ENCODE results near the gene LTBP3.
A peak's percentile ranks its signal among the peaks of the same experiment; 100 is the strongest.

The LTBP3 gene

GRCh38 chr11:65558002-65558929, at the start of gene LTBP3:
TSS of gene LTBP3 (minus strand) at chr11:65558359. CDS start at chr11:65557959, 400 bp downstream.
- peak; percentile 92 for DNase-seq

GRCh38 chr11:65606876-65607613, 48.9 kb upstream of the LTBP3 start:
- peak; percentile 96 for DNase-seq

- no peak for DNase-seq
Observed at GRCh38 chr11:65604258-65604657, 46.1 kb upstream of the LTBP3 start.

- DNase-seq = no peak
Observed at GRCh38 chr11:65599955-65600246, 41.7 kb upstream of the LTBP3 start.

- DNase-seq = no peak
Observed at GRCh38 chr11:65599216-65599954, 41.2 kb upstream of the LTBP3 start.

- no peak for DNase-seq
Observed at GRCh38 chr11:65598258-65598699, 40.1 kb upstream of the LTBP3 start.

- no peak for DNase-seq
Observed at GRCh38 chr11:65596520-65596919, 38.4 kb upstream of the LTBP3 start.

- DNase-seq = no peak
Observed at GRCh38 chr11:65595543-65596281, 37.6 kb upstream of the LTBP3 start, which contains the start of gene KCNK7. TSS of gene KCNK7 (minus strand) at chr11:65595800. CDS start at chr11:65595772, 28 bp downstream.

GRCh38 chr11:65595131-65595530, 37.0 kb upstream of the LTBP3 start:
- DNase-seq = no peak

GRCh38 chr11:65593518-65594414, 35.6 kb upstream of the LTBP3 start:
- DNase-seq = no peak

- no peak for DNase-seq
Observed at GRCh38 chr11:65592858-65593517, 34.8 kb upstream of the LTBP3 start.

GRCh38 chr11:65591939-65592857, 34.0 kb upstream of the LTBP3 start:
- peak; percentile 68 for DNase-seq

- peak; percentile 83 for DNase-seq
Observed at GRCh38 chr11:65590240-65590738, 32.1 kb upstream of the LTBP3 start.

- no peak for DNase-seq
Observed at GRCh38 chr11:65589444-65590239, 31.5 kb upstream of the LTBP3 start.

GRCh38 chr11:65588199-65589054, 30.3 kb upstream of the LTBP3 start:
- DNase-seq = no peak

GRCh38 chr11:65586676-65587075, 28.5 kb upstream of the LTBP3 start:
- DNase-seq = no peak

- DNase-seq = no peak
Observed at GRCh38 chr11:65586247-65586630, 28.1 kb upstream of the LTBP3 start.

All from right forelimb (tissue), 1 donor.